GM18505 (cell line): ENCODE measurements around the gene SEPTIN7.

Source experiments
- ATAC-seq: cut with Tn5 transposase; IDR thresholded peaks from one replicate; pipeline ENCODE4 v1.9.1; 2021; ENCODE audit not compliant: unreplicated experiment
- POLR2A ChIP-seq: IDR thresholded peaks from 4 replicates; pipeline ENCODE4 v1.6.1; 2011; ENCODE audit warnings: borderline replicate concordance; ENCODE audit not compliant: insufficient read depth, insufficient read length; ENCODE audit errors: extremely low read depth

SEPTIN7 gene

DNA sequence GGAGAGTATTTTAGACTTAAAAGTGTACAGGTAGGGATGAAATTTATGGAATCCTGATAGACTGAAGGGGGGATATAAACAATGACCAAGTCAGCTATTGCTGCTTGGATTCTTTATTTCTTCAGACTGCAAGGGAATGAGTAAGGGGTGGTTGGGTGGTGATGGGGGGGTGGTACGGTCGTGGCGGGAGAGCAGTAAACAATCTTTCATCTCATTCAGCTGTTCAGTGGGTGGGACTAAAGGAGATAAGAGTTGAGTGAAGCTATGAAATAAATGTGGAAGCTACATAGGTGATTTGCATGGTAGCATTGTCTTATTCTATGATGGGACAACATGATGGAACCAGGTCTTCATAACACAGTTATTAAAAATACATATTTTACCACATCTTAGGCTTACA, 1.8 kb downstream of the SEPTIN7 start:
- ATAC-seq, result no peak
- no peak for TF ChIP-seq POLR2A

DNA sequence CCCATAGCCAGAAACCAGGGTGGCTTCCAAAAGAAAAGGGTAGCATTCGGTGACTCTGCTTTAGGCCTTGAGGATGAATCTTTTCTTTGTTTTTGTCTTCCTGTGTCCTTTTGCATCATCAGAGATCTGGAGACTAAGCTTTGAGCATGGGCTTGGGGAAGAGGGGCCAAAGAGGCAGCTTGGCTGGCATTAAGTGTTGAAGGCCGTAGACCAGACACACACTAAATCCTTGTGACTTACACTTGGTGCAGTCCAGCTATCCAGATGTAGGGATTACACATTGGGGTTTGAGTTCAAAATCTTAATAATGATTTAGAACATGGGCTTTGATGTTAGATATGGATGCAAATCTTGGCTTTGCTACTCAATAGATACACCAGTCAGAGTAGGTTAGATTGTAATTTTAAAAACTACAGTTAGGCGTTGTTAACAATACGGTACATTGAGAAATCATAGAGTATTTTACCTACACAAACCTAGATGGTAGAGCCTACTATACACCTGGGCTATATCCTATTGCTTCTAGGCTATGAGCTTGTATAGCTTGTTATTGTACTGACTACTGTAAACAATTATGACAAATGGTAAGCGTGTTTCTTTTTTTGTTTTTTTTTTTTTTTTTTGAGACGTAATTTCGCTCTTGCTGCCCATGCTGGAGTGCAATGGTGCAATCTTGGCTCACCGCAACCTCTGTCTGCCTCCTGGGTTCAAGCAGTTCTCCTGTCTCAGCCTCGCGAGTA, 3.5 kb downstream of the SEPTIN7 start:
- no peak for ATAC-seq
- TF ChIP-seq POLR2A, result no peak

DNA sequence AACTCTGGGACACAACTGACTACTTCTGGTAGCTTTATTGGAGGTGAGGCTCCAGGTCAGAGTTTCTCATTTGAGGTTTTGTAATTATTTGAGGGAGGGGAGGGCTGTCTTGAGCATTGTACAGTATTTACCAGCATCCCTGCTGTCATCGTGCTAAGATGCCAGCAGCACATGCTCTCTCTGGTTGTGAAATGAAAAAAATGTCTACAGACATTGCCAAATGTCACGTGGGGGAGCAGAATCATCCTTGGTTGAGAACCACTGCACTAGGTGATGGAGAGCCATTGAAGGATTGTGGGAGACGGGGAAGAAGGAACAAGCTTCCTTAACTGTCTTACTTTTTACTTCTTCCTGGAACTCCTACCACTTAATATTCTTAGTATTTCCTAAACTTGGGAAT, 5.0 kb downstream of the SEPTIN7 start:
- TF ChIP-seq POLR2A, result no peak
- no peak for ATAC-seq

DNA sequence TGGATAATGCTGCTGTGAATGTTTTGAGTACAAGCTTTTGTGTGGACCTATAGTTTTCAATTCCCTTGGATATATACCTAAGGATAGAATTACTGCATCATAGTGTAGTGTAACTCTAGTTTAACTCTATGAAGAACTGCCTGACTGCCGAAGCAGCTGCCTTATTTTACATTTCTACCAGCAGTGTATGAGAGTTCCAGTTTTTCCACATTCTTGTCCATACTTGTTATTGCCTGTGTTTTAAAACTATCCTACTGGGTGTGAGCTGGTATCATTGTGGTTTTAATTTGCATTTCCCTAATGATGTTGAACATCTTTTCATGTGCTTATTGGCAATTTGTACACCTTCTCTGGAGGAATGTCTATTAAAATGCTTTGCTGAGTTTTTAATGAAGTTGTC, 15.7 kb downstream of the SEPTIN7 start:
- no peak for TF ChIP-seq POLR2A
- no peak for ATAC-seq

DNA sequence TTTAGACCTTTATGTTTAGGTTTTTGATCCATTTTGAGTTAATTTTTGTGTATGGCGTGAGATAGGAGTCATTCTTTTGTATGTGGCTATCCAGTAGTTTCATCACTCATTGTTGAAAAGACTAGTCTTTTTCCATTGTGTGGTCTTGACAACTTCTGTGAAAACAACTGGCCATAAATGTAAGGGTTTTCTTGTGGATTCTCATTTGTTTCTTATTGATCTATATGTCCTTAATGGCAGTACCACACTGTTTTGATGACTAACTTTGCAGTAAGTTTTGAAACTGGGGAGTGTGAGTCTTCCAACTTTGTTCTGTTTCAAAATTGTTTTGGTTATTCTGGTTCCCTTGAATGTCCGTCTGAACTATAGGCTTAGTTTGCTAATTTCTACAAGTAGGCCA, 16.3 kb downstream of the SEPTIN7 start:
- no peak for TF ChIP-seq POLR2A
- no peak for ATAC-seq

DNA sequence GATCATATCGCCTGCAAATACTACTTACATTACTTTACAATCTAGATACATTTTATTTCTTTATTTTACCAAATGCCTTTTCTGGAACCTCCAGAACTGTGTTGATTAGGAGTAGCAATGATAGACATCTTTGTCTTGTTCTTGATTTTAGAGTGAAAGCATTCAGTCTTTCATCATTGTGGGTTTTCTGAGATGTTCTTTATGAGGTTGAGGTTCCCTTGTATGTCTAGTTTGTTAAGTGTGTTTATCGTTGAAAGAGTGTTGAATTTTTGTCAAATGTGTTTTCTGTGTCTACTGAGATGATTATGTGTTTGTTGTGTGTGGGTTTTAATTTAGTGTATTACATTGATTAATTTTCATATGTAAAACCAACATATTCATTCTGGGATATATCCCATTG, 17.1 kb downstream of the SEPTIN7 start:
- no peak for TF ChIP-seq POLR2A

DNA sequence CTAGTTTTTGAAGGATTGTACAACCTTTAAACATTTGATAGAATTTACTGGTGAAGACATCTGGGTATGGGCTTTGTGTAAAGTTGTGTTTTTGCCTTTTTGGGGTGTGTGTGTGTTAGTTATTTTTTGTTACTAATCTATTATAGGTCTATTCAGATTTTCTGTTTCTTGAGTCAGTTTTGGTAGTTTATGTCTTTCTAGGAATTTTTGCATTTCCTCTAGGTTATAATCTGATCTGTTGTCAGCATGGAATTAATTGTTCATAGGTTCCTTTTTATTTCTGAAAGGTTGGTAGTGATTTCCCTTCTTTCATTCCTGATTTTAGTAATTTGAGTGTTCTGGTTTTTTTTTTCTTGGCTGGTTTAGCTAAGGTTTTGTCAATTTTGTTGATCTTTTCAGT, 17.7 kb downstream of the SEPTIN7 start:
- TF ChIP-seq POLR2A, result no peak
- ATAC-seq, result no peak

More for the DNA sequence above, 17.1 kb downstream of the SEPTIN7 start:
- ATAC-seq, result no peak

DNA sequence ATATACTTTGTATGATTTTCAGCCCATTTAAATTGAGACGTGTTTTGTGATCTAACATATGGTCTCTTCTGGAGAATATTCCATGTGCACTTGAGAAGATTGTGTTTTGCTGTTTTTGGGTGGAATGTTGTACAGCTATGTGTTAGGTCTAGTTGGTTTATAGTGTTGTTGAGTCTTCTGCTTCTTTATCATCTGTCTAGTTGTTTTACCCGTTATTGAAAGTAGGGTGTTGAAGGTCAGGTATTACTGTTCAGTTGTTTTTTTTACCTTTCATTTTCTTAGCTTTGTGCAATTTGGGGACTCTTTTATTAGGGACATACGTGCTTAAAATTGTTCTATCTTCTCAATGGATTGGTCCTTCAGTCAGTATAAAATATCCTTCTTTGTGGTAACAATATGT, 18.5 kb downstream of the SEPTIN7 start:
- ATAC-seq, result no peak
- TF ChIP-seq POLR2A, result no peak

DNA sequence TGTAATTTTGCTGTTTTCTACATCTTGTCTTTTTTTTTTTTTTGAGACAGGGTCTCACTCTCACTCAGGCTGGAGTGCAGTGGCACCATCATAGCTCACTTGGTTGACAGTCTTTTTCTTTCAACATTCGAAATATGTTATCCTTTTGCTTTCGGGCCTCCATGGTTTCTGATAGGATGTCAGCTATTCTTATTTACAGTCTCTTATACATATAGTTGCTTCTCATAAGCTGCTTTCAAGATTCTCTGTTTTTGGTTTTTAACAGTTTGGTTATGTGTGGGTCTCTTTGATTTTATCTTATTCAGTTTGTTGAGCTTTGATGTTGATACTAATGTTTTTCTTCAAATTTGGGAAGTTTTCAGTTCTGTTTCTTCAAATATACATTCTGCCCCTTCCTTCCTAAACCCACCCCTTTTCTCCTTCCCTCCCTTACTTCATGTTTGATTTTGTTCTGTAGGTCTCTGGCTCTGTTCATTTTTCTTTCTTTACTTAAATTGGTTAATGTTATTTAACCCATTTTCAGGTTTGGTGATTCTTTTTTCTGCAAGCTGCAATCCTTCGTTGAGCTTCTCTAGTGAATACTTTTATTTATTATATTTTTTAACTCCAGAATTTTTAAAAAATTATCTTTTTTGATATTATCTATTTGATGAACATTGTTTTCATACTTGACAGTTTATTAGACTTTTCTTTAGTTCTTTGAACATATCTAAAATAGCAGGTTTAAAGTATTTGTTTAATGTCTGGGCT, 19.3 kb downstream of the SEPTIN7 start:
- no peak for TF ChIP-seq POLR2A
- no peak for ATAC-seq

DNA sequence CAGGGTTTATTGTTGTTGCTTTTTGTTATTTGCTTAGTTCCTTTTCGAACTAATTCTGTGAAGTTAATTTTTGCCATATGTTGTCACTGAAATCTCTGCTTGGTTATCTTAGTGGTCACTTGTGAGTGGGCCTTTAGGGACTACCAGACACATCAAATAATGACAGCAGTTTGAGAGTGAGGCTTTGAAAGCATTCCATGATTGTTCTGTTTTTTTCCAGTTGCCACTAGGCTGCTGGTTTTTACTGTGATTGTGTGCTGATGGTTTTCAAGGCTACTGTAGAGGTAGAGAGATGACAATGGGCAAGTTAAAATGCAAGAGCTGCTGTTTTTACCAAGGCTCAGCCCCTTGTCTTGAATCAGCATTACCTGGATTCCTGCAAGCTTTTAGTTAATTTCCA, 20.0 kb downstream of the SEPTIN7 start:
- no peak for ATAC-seq
- TF ChIP-seq POLR2A, result no peak

DNA sequence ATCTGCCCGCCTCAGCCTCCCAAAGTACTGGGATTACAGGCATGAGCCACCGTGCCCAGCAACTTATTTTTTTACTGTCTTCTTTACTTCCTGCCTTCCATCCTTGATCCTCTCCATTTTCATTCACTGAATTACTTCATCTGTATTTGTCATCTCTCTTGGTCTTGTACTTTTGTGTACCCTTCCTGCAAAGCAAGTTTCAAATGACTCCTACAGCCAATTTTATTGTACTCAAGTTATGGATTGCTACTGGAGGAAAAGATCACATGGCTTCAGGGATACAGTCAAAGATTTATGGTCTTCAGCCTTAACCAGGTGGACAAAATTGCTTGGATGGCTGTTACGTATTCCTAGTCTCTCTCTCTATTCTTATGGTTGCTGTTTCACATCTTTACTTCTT, 22.6 kb downstream of the SEPTIN7 start:
- TF ChIP-seq POLR2A, result no peak
- no peak for ATAC-seq

DNA sequence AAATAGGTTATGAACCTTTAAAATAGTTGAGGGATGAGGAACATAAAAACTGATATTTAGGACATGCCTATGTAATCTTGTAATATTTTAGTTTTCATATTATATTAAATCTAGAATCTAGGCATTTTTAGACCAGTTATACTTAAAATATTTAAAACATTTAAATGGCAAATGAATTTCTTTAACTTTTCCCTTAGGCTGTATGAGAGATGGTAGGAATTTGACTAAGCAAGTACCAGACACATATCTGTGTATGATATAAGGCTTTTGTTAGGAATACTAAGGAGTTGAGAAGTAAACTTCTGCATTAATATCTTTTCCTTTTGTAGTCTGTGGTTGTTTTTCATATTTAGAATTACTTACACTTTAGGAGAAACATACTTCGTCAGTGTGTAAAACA, 25.1 kb downstream of the SEPTIN7 start:
- no peak for ATAC-seq
- no peak for TF ChIP-seq POLR2A

DNA sequence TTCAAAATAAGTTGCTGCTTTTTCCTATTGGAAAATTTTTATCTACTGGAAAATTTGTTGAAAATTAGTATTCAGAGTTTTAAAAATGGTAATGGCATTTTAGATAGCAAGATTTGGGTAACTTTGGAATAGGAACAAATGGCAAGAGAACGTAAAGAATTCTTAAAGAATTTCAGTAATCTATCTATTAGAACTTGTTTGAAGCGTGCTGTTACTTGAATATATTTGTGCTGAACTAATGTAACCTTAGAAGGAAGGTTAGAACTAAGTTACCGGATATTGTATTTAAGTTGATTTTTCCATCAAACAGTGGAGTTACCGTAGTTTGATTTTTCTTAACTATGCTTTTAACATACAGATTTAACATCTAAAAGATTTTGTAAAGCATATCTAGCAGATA, 25.9 kb downstream of the SEPTIN7 start:
- no peak for TF ChIP-seq POLR2A
- ATAC-seq, result no peak

DNA sequence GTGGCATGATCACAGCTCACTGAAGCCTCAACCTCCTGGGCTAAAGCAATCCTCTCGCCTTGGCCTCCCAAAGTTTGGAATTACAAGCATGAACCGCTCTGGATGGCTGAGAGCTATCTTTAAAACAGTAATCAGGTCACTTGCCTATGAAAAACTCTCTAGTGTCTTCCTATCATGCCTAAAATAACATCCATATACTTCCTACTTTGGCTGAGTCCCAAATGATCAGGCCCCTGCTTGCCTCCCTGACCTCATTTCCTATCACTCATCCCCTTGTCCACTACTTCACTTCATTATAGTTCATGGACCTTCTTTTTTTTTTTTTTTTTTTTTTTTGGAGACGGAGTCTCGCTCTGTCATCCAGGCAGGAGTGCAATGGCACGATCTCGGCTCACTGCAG, 28.0 kb downstream of the SEPTIN7 start:
- ATAC-seq, result no peak
- no peak for TF ChIP-seq POLR2A
